HG03025 (cell line): ENCODE data around the gene VAV3.

Experiments used
- ATAC-seq: cut with Tn5 transposase; IDR thresholded peaks from one replicate; pipeline ENCODE4 v1.9.1; 2021; ENCODE audit warnings: mild to moderate bottlenecking, moderate library complexity; ENCODE audit not compliant: unreplicated experiment, low FRiP score

The VAV3 gene

GRCh38 chr1:107803579-107803978 is 161.4 kb downstream of the VAV3 start:
- no peak for ATAC-seq

GRCh38 chr1:107802654-107803053 is 162.3 kb downstream of the VAV3 start:
- ATAC-seq: no peak

GRCh38 chr1:107795994-107796393 is 169.0 kb downstream of the VAV3 start:
- ATAC-seq: no peak

- ATAC-seq: no peak
Observed at GRCh38 chr1:107795441-107795840, 169.5 kb downstream of the VAV3 start.

- ATAC-seq: no peak
Observed at GRCh38 chr1:107794571-107794970, 170.4 kb downstream of the VAV3 start.

- ATAC-seq: no peak
Observed at GRCh38 chr1:107793896-107794453, 171.0 kb downstream of the VAV3 start.

GRCh38 chr1:107791348-107791747 is 173.6 kb downstream of the VAV3 start:
- ATAC-seq: no peak

- no peak for ATAC-seq
Observed at GRCh38 chr1:107789817-107790524, 175.0 kb downstream of the VAV3 start.

- no peak for ATAC-seq
Observed at GRCh38 chr1:107788206-107789202, 176.5 kb downstream of the VAV3 start.

- no peak for ATAC-seq
Observed at GRCh38 chr1:107787299-107787698, 177.7 kb downstream of the VAV3 start.

GRCh38 chr1:107786203-107786845 is 178.7 kb downstream of the VAV3 start:
- no peak for ATAC-seq

- no peak for ATAC-seq
Observed at GRCh38 chr1:107785496-107786202, 179.3 kb downstream of the VAV3 start.

- ATAC-seq: no peak
Observed at GRCh38 chr1:107782217-107782845, 182.6 kb downstream of the VAV3 start.

- ATAC-seq: no peak
Observed at GRCh38 chr1:107781245-107781644, 183.7 kb downstream of the VAV3 start.

GRCh38 chr1:107777664-107778047 is 187.3 kb downstream of the VAV3 start:
- ATAC-seq: peak; percentile 23

GRCh38 chr1:107776900-107777663 is 187.9 kb downstream of the VAV3 start:
- peak; percentile 82 for ATAC-seq

GRCh38 chr1:107771377-107771776 is 193.6 kb downstream of the VAV3 start:
- ATAC-seq: no peak

GRCh38 chr1:107767156-107767582 is 197.8 kb downstream of the VAV3 start:
- no peak for ATAC-seq

GRCh38 chr1:107766533-107766932 is 198.4 kb downstream of the VAV3 start:
- ATAC-seq: no peak
